Skeletal muscle cell (primary cell): ENCODE data around the gene PAQR7.

ENCODE experiments used
- DNase-seq: peaks from one replicate; pipeline ENCODE4 v3.0.0-alpha.2; 2010; ENCODE audit warnings: low read depth
- H3K4me3 ChIP-seq: 2 replicates; pipeline ENCODE4 v1.5.1; 2011; ENCODE audit warnings: low read depth, mild to moderate bottlenecking, control low read depth, low read length, moderate library complexity

PAQR7 gene

GRCh38 chr1:25828491-25828890 is 47.0 kb downstream of the PAQR7 start:
- DNase-seq = no peak
- H3K4me3 ChIP-seq = no peak overlapping the region

GRCh38 chr1:25826571-25826970 is 48.9 kb downstream of the PAQR7 start:
- DNase-seq = no peak
- no peak overlapping the region for H3K4me3 ChIP-seq

GRCh38 chr1:25825605-25826004 is 49.9 kb downstream of the PAQR7 start:
- DNase-seq = no peak

GRCh38 chr1:25821630-25822091 is 53.8 kb downstream of the PAQR7 start:
- no peak for DNase-seq

More at GRCh38 chr1:25825605-25826004, 49.9 kb downstream of the PAQR7 start:
- no peak overlapping the region for H3K4me3 ChIP-seq

GRCh38 chr1:25821112-25821476 is 54.4 kb downstream of the PAQR7 start:
- peak overlapping the region; percentile 92 for H3K4me3 ChIP-seq
- no peak for DNase-seq

More at GRCh38 chr1:25821630-25822091, 53.8 kb downstream of the PAQR7 start:
- H3K4me3 ChIP-seq = peak overlapping the region; percentile 92

GRCh38 chr1:25820247-25821111 is 55.0 kb downstream of the PAQR7 start:
- DNase-seq = no peak
- H3K4me3 ChIP-seq = peak overlapping the region; percentile 92

GRCh38 chr1:25819491-25820246 is 55.8 kb downstream of the PAQR7 start, which contains the start of gene MTFR1L:
Gene MTFR1L (plus strand): TSS chr1:25819954. CDS start chr1:25823105, 3,151 bp downstream.
- H3K4me3 ChIP-seq = peak within 1 kb of the TSS; percentile 92
- DNase-seq = peak; percentile 31

- H3K4me3 ChIP-seq = peak overlapping the region; percentile 92
- no peak for DNase-seq
These were observed 56.9 kb downstream of the PAQR7 start for GRCh38 chr1:25818569-25818968.

GRCh38 chr1:25817840-25818501 is 57.5 kb downstream of the PAQR7 start:
- no peak overlapping the region for H3K4me3 ChIP-seq
- no peak for DNase-seq

GRCh38 chr1:25816112-25816718 is 59.3 kb downstream of the PAQR7 start:
- H3K4me3 ChIP-seq = no peak overlapping the region
- DNase-seq = no peak

GRCh38 chr1:25815208-25816111 is 60.0 kb downstream of the PAQR7 start:
- H3K4me3 ChIP-seq = no peak overlapping the region
- DNase-seq = no peak

GRCh38 chr1:25814549-25815087 is 60.9 kb downstream of the PAQR7 start:
- no peak overlapping the region for H3K4me3 ChIP-seq
- no peak for DNase-seq

- H3K4me3 ChIP-seq = no peak overlapping the region
- no peak for DNase-seq
These were observed 61.6 kb downstream of the PAQR7 start for GRCh38 chr1:25813734-25814471.

- H3K4me3 ChIP-seq = no peak overlapping the region
- DNase-seq = no peak
These were observed 62.3 kb downstream of the PAQR7 start for GRCh38 chr1:25813071-25813733.
